ENCODE measurements around the gene SPOCK1.

DNA sequence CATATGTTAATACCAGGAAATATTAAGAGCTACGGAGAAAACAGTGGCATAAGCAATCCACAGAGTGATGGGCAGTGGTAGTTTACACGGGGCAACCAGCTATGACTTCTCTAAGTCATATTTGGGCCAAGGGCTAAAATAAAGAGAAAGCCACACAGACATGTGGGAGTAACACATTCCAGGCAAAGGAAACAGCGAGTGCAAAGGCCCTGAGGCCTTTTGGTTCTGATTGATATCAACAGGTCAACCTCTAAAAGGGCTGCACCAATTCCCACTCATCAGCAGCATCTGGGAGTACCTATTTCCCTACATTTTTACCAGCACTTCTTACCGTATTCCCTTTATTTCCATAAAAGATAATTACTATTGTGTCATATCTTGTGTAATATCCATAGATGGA, 173.4 kb downstream of the SPOCK1 start:
- TF ChIP-seq, protein P1, sequence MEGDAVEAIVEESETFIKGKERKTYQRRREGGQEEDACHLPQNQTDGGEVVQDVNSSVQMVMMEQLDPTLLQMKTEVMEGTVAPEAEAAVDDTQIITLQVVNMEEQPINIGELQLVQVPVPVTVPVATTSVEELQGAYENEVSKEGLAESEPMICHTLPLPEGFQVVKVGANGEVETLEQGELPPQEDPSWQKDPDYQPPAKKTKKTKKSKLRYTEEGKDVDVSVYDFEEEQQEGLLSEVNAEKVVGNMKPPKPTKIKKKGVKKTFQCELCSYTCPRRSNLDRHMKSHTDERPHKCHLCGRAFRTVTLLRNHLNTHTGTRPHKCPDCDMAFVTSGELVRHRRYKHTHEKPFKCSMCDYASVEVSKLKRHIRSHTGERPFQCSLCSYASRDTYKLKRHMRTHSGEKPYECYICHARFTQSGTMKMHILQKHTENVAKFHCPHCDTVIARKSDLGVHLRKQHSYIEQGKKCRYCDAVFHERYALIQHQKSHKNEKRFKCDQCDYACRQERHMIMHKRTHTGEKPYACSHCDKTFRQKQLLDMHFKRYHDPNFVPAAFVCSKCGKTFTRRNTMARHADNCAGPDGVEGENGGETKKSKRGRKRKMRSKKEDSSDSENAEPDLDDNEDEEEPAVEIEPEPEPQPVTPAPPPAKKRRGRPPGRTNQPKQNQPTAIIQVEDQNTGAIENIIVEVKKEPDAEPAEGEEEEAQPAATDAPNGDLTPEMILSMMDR (IDR thresholded peaks at IDR 0.05 in 2 of 3, conservative IDR thresholded peaks at IDR 0.05 in 1 of 3; ENCODE audit: borderline replicate concordance in 1 of 3, insufficient read depth in 1 of 3, low read depth in 2 of 3, low read length in 2 of 3) = no peak
- TF ChIP-seq CEBPB (IDR thresholded peaks at IDR 0.05; ENCODE audit: low read depth) (no peak), CBX3 (IDR thresholded peaks at IDR 0.05; ENCODE audit: low read depth) (no peak), RAD21 (IDR thresholded peaks at IDR 0.05; ENCODE audit: low read depth) (no peak)

All from HCT116 (cell line).